Head of caudate nucleus (tissue), 42 donors: ENCODE measurements around the gene THSD7A.

ENCODE experiments used
- DNase-seq, 42 donors: peaks; one replicate each; pipeline versions ENCODE4 v3.0.0 to v3.0.0-alpha.2; 2020 to 2021; ENCODE audit warnings: mixed read lengths in 7 of 42
- intact Hi-C: fragments of 100-400 bp; cut with DNase I; formaldehyde crosslinking; loops from one replicate; pipeline ENCODE4 v1.15.0; 2022

Gene THSD7A

DNA sequence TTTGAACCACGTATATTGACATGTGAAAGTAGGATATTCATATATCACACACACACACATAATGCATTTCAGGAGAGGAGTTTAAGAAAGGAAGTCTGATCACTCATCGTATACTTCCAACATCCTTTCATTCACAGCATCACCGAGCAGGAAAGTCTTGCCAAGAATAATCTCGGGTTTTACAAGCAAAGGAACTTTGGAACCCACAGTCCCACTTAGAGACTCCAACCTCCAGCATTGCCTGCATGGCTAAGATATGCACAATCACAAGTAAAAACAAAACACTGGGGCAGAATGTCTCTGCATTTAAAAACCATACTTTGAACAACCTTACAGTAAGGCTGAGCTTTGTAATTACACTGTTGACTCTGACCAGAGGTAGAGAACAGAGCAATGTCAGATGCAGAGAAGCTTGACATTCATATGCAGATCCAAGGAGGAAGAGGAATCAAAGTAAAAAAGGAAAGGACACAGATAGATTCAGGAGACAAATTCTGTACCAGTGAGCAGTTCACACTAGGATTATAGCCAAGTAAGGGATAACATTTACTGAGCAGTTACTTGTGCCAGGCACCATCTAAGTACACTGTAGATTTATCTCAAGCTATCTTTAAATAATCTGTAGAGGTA is 14.8 kb downstream of the THSD7A start:
- no peak for DNase-seq
- intact Hi-C loops: no loop called here

DNA sequence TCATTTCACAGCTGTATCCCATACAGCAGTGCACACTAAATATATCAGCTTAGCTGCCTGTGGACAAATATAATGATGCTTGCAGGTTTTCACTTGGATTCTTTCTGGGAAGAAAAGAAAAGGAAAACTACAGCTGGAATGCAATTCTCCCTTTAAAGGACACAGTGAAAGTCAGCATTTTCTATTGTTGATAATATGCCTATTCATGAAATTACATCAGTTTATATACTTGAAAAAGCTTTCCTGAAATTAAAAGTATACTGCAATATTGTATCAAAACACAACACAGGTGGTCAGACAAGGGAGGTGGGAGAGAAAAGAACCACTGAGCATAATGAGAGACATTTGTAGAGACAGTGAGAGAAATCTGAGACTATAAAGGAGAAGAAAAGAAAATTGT is 20.3 kb downstream of the THSD7A start:
- intact Hi-C loops: no loop called here

DNA sequence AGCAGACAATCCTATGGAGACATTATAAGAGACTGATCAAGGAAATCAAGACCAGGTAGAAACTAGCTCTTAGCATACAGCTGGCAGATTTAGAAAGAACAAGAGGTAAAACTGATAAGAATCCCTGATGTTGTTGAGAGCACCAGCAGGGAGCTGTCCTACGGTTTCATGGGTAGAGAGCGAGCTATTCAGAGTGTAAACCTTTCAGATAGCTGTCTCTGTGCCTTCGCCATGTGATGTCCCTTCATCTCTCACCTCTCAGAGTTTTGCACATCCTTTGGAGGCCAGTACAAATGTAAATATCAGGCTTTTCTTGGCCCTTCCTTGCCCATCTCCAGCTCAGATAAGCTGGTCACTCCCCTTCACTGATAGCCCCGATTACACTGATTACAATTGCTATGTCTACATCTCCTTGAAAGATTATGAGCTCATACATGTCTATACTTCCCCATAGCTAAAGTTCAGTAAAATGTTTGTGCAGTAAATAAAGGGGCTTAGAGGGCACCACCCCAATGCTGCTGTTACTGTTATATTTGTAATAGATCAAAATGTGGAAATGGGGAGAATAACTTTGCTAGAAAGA is 21.9 kb downstream of the THSD7A start:
- intact Hi-C loops: no loop called here

More for the DNA sequence above, 20.3 kb downstream of the THSD7A start:
- no peak for DNase-seq

DNA sequence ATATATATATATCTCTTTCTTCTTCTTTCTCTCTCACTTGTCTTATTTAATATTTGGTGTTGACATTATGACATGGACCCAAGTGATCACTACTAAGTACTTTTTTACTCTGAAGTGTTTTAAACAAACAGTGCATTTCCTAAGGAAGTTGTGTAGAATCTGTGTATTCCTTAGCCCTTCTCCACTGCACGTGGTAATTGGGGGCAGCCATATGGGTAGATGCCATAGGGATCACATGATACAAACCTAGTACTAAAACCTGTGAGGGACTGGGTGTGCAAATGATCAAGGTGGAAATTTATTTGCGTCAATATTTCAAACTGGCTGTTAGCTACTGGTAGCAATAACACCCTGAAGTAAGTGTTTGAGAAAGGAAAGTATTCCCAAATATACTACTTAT is 25.0 kb downstream of the THSD7A start:
- no peak for DNase-seq
- intact Hi-C loops: no loop called here

More for the DNA sequence above, 21.9 kb downstream of the THSD7A start:
- DNase-seq: no peak

DNA sequence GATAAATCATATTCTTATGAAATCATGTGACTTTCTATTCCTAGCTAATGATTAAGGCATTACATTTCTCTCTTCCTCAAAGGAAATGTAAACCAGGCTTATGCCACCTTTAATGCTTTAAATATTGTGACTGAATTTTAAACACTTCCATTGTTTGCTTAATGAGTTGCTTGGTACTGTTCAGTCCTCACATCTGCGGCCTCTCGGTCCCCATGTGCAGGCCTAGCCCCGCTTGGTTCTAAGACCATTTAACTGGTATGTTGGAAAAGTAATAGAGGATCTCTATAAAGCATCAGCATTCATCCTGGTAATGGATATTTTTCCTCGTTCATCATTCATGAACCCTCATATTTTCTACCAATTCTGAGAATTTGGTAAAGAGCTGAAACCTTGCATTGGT is 27.4 kb downstream of the THSD7A start:
- intact Hi-C loops: no loop called here
- no peak for DNase-seq

DNA sequence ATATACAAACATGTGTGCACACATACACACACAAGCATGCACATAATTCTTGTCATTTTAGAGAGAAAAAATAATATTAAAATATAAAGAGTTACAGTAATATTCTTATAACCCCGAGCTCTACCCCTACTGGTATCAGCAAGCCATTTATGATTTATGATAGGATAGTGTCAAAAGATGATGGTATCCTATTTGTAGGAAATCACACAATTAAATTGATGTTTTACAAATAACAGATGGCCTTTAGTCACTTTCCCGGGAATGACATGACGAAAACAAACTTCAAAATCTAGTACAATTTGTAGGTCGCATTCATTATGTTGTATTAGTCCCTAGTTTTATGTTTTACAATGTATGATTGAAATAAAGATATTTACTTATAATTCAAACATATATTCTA is 36.8 kb downstream of the THSD7A start:
- intact Hi-C loops: no loop called here
- no peak for DNase-seq

DNA sequence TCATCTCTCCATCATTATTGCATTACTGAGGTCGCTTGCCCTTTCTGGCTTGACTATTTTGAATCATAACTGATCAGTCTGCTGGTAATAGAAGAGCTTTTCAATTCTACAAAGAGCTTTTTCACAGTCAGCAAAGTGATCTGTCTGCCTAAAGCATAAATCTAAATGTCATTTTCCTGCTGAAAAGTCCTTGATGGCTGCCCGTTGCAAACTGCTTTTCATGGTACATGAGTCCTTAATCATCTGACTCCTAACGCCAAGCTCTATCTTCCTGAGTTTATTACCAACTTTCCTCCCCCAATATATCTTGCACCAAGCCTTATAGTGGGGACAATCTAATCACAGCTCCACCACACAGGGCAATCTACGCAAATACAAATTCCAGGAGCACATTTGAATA is 39.8 kb downstream of the THSD7A start:
- intact Hi-C loops: no loop called here
- no peak for DNase-seq

DNA sequence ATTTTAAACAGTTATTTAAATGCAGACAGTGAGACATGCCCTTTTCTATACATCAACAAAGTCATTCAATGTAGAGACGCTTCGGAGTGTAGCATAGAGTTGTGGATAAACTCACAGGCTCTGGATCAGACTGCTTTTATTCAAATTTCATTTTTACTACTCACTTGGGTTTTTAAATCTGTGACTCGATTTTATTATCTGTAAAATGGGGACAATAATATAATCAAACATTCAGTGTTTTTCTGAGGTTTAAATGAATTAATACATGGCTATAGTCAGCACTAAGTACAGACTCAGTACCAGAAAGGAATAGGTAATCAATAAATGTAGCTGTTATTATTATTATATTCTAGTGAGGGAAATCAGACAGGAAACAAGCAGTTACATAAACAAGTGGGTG is 43.4 kb downstream of the THSD7A start:
- intact Hi-C loops: no loop called here

DNA sequence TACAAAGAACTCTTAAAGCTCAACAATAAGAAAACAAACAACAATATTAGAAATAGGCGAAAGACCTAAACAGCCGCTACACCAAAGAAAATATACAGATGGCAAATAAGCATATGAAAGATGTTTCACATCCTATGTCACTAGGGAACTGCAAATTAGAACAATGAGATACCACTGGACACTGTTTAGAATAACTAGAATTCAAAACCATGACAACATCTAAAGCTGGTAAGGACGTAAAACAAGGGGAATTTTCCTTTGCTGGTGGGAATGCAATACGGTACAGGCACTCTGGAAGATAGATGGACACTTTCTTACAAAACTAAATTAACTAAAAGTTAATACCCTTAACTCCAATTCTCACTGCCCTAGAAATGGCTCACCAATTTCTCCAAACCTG is 44.5 kb downstream of the THSD7A start:
- DNase-seq: no peak
- intact Hi-C loops: no loop called here

More for the DNA sequence above, 43.4 kb downstream of the THSD7A start:
- DNase-seq: no peak

DNA sequence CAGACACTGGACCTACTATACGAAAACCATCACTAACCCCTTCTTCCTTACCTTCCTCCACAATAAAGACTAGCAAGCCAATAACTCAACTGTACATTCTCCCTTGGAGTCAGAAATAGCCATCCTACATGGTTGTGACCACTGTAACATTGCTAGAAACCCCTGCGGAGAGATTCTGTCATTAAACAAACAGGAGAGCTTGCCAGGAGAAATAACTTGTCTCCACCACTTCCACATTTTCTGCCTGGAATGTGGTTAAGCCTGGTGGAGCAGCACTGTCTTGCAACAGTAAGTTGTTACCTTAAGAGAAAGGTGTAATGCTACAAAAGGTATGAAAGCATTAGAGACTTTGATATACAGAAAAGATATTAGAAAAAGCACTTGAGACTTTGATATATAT is 45.8 kb downstream of the THSD7A start:
- intact Hi-C loops: no loop called here
- DNase-seq: no peak

DNA sequence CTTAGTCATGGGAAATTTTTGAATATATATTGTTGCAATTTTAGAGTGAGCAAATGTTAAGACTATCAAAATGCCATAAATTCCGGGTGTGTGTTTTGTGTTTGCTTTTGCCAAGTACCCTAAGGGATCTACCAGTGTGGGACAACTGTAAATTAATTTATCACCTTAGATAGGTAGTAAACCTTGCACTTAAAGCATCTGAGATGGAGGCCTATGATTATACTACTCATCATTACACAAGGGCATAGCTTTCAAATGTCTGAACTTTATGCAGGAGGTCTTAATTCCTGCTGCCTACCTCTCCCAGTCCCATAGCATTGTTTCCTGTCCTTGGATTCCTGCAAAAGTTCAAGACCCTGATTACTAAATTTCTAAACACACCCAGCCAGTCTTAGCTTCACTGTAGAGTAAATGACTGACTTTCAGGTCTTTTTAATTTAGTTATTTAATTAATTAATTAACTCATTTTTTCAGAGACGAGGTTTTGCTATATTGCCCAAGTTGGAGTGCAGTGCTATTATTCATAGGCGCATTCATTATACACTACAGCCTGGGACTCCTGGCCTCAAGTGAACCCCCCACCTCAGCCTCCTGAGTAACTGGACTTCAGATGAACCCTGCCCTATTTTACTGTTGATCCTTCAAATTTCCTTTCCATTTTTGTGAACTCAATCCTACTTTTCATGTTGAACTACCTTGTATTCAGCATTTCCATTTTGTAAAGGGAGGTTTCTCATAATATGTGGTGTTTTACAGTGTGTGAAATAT is 47.0 kb downstream of the THSD7A start:
- no peak for DNase-seq
- intact Hi-C loops: no loop called here

DNA sequence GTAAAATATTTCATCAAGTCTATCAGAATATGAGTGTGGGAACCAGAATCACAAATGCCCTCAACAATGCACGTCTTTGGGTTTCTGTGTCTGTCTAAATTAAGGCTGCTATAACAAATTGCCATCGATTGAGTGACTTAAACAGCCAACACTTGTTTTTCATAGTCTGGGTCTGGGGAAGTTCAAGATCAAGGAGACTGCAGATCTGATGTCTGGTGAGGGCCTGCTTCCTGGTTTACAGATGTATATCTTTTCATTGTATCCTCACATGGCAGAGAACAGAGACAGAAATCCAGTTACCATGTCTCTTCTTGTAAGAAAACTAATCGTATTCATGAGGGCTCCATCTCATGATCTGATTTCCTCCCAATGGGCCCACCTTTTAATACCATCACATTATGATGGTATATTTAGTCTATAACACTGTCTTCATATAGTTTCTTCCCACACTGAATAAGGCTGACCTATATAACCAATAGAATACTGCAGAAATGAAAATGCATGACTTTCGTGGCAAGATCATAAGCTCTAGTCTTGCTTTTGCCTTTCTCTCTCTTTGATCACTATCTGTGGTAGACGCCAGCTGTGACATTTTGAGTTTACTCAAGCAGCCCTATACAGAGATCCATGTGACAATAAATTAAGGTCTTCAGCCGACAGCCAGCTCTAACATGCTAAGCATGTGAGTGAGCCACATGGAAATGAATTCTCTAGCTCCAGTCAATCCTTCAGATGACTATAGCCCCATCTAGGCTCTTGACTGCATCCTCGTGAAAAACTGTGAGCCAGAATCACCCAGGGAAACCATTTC is 51.9 kb downstream of the THSD7A start:
- intact Hi-C loops: no loop called here
- DNase-seq: no peak

DNA sequence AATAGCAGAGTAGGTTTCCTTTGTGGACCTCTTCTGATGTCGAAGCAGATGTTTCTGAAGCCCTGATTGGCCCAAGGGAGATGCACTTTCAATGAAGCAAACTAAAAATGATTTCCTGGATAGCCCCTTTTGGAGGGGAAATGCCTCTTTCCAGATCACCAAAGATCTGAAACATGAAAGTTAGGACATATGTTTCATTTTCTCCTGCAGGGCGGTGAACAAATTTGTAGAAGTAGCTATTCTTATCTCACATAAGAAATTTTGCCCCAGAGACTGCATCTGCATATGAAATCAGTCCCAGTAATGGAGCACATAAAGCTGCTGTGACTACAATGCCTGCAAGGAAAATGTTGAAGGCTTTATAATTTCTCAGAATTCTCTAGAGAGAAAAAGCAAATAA is 56.0 kb downstream of the THSD7A start:
- intact Hi-C loops: no loop called here
- no peak for DNase-seq

DNA sequence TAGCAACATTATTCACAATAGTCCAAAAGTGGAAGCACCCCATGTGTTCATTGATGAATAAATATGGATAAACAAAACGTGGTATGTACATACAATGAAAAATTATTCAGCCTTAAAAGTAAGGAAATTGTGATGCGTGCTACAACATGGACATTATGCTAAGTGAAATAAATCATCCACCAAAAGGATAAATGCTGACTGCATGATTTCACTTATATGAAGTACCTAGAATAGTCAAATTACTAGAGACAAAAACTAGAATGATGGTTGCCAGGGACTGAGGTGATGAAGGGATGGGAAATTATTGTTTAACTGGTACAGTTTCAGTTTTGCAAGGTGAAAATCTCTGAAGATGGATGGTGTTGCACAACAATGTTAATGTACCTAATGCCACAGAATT is 56.6 kb downstream of the THSD7A start:
- intact Hi-C loops: no loop called here
- no peak for DNase-seq

DNA sequence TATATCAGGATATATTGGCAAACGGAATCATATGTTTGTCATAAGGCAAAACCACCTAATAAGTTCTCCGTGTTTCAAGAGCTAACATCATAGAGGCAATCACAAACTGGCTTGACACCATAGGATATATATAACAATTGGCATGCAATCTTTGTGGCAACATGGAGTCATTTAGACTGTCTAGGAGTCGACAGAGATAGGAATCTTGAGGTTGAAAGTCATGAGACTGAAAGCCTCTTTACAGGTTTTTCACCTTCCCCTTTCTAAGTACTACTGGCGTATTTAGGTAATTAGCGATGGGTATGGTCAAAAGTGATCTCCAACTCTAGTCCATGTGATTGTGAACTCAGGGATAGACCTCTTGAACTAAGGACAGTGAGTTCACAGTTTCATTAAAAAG is 63.7 kb downstream of the THSD7A start:
- intact Hi-C loops: no loop called here
- no peak for DNase-seq

DNA sequence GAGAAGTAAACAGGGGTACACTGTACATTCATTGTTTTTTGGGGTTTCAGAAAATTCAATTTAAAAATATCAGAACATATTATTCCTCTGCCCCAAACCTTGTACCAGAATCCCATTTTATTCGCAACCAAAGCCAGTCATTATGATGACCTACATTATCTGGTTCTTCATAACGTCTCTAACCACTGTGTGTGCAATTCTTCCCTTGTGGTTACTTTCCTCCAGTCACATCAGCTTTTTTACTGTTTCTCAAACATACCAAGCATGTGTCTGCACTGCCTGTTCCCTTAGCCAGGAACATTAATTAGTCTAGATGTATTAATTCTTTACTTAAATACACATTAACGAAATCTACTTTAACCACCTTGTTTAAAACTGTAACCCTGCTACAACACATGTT is 64.8 kb downstream of the THSD7A start:
- intact Hi-C loops: no loop called here
- no peak for DNase-seq

DNA sequence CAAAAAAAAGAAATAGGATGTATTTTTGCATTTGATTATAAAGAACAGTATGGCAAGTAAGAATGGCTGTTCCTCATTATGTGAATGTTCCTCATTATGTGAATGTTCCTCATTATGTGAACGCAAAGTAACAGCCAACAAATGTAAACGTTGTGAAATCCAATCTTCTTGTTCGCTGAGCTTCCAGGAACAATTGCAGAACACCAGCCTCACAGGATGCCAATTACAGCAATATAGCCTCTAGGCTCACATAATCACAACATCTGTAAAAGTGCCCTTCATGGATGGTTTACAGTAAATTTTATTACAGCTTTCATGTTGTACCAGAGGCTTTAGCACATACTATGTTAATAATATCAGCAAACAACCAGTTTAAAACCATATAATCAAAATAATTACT is 71.6 kb downstream of the THSD7A start:
- intact Hi-C loops: no loop called here
- no peak for DNase-seq

DNA sequence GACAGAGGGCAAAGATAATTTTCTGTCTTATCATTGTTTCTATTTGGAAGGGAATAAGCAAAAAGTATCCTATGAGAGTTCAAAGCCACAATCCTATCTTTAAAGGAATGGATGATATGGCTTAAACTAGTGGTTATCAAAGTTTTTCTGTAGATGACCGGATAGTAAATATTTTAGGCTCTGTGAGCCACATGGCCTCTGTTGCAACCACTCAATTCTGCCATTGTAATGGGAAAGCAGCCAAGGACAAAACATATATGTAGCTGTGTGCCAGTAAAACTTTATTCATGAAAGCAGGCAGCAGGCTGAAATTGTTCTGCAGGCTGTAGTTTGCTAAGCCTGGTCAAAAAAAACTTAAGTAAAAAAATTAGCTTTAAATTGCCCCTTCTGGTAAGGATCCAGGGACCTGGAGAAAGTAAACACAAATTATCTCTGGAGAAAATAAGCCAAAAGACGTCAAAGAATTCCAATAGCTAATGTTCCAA is 73.3 kb downstream of the THSD7A start:
- intact Hi-C loops: no loop called here
- DNase-seq: no peak

DNA sequence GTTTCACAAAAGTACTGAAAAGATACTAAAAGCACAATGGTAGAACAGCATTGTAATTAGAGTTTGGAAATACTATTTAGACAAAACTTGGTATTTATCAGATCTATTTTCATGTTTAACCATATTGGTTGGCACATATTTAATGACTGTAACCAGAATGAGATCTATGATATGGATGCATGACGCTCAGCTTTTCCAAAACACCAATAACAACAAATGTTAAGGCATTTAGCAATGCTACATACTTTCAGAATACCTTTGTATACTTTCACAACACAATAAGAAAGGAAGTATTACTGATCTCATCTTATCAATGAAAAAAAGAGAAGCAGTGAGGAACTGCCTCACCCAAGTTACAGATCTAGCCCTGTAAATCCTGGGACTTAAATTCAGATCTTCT is 74.8 kb downstream of the THSD7A start:
- no peak for DNase-seq
- intact Hi-C loops: no loop called here

DNA sequence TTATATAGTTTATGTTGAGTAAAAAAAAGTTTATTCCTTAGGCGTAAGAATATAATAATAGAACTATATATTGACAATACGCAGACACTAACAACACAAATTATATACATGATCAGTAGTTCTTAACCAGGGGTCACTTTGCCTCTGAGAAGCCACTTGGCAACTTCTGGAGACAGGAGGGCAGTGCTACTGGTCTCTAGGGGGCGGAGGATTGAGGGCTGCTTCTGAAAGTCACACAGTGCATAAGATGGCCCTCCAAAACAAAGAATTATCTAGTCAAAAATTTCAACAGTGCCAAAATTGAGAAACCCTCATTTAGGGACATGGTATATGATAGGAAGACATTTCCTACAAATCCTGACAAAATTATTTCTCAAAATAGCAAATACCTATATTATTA is 77.1 kb downstream of the THSD7A start:
- intact Hi-C loops: no loop called here
- no peak for DNase-seq
